IMR-90 (cell line): ENCODE measurements around the gene TMEM120A. TPM values are rescaled to one million over a fixed set of nuclear protein-coding genes. Genes with fewer than 3 reads are reported as not detected.

Source experiments
- ATAC-seq: fragments of 200-7000 bp; cut with Tn5 transposase; 2 replicates; pipeline ENCODE4 v1.9.1; 2020; ENCODE audit warnings: low read depth, mild to moderate bottlenecking, moderate library complexity
- BruUV-seq: library from RNA; stranded (reverse); fragments of 400-500 nt; replicated peaks from 2 replicates; lab custom pipeline; 2021; lab: Mats Ljungman, UMichigan
- CTCF ChIA-PET: fragments of 300-600 bp; formaldehyde crosslinking; extraction: SDS; loops from one replicate; lab custom pipeline; 2021; ENCODE audit warnings: antibody characterized with exemption; lab: Yijun Ruan, JAX
- POLR2A ChIA-PET: fragments of 300-600 bp; sonication (Branson Sonifier 250); formaldehyde crosslinking; loops from one replicate; lab custom pipeline; 2022; ENCODE audit warnings: antibody characterized with exemption; ENCODE audit not compliant: unreplicated experiment; lab: Charles Lee
- DNase-seq: peaks from one replicate; pipeline ENCODE4 v3.0.0; 2013
- H2AFZ ChIP-seq: replicated peaks from 2 replicates; pipeline ENCODE3; 2013; ENCODE audit warnings: low read length, mild to moderate bottlenecking; ENCODE audit not compliant: poor library complexity
- H2AK5ac ChIP-seq: 2 replicates; pipeline ENCODE4 v1.6.1; 2013; ENCODE audit warnings: low read depth, low read length, inconsistent platforms
- H2AK9ac ChIP-seq: replicated peaks from 2 replicates; pipeline ENCODE3; 2013; ENCODE audit warnings: mild to moderate bottlenecking, low read depth, low read length, moderate library complexity; ENCODE audit not compliant: poor library complexity
- H2BK120ac ChIP-seq: 2 replicates; pipeline ENCODE4 v1.6.1; 2013; ENCODE audit warnings: low read depth, low read length, inconsistent platforms
- H2BK15ac ChIP-seq: 3 replicates; pipeline ENCODE4 v1.6.1; 2013; ENCODE audit warnings: low read depth, low read length, inconsistent platforms
- H2BK20ac ChIP-seq: 2 replicates; pipeline ENCODE4 v1.6.1; 2013; ENCODE audit warnings: low read depth, mild to moderate bottlenecking, inconsistent platforms, low read length, moderate library complexity
- H2BK5ac ChIP-seq: 2 replicates; pipeline ENCODE4 v1.6.1; 2013; ENCODE audit warnings: mild to moderate bottlenecking, low read depth, low read length, inconsistent platforms; ENCODE audit not compliant: poor library complexity, severe bottlenecking
- H3K14ac ChIP-seq: replicated peaks from 2 replicates; pipeline ENCODE4 v1.6.1; 2013; ENCODE audit warnings: low read depth, low read length, inconsistent platforms
- H3K18ac ChIP-seq: 2 replicates; pipeline ENCODE4 v1.6.1; 2013; ENCODE audit warnings: low read depth, low read length, control low read depth
- H3K23ac ChIP-seq: 2 replicates; pipeline ENCODE4 v1.6.1; 2013; ENCODE audit warnings: low read depth, low read length, inconsistent platforms
- H3K27ac ChIP-seq: 2 replicates; pipeline ENCODE4 v1.5.1; 2013; ENCODE audit warnings: mild to moderate bottlenecking, control low read depth, low read length; ENCODE audit not compliant: insufficient read depth
- H3K27me3 ChIP-seq: 2 replicates; pipeline ENCODE4 v1.6.1; 2013; ENCODE audit warnings: low read length; ENCODE audit not compliant: control insufficient read depth, insufficient read depth
- H3K36me3 ChIP-seq: 2 replicates; pipeline ENCODE4 v1.6.1; 2013; ENCODE audit warnings: low read length, mixed read lengths; ENCODE audit not compliant: control insufficient read depth, insufficient read depth
- H3K4ac ChIP-seq: 2 replicates; pipeline ENCODE4 v1.6.1; 2013; ENCODE audit warnings: low read depth, low read length, inconsistent platforms
- H3K4me1 ChIP-seq: 2 replicates; pipeline ENCODE4 v1.6.1; 2013; ENCODE audit warnings: low read length, mixed read lengths; ENCODE audit not compliant: control insufficient read depth, insufficient read depth
- H3K4me2 ChIP-seq: 2 replicates; pipeline ENCODE4 v1.6.1; 2013; ENCODE audit warnings: low read depth, mild to moderate bottlenecking, control low read depth, low read length, moderate library complexity
- H3K4me3 ChIP-seq: 2 replicates; pipeline ENCODE4 v1.5.1; 2013; ENCODE audit warnings: low read depth, mild to moderate bottlenecking, control low read depth, low read length, moderate library complexity; ENCODE audit not compliant: insufficient read depth
- H3K56ac ChIP-seq: 2 replicates; pipeline ENCODE4 v1.6.1; 2013; ENCODE audit warnings: low read length, inconsistent platforms; ENCODE audit not compliant: insufficient read depth; ENCODE audit errors: extremely low read depth
- H3K79me1 ChIP-seq, 2 experiments: 2 replicates each; pipeline ENCODE4 v1.6.1; 2013; ENCODE audit warnings: low read length in 2 of 2, inconsistent platforms in 1 of 2, low read depth in 1 of 2
- H3K9ac ChIP-seq: 2 replicates; pipeline ENCODE4 v1.6.1; 2013; ENCODE audit warnings: low read depth, low read length, control low read depth
- H3K9me1 ChIP-seq: 2 replicates; pipeline ENCODE4 v1.6.1; 2013; ENCODE audit warnings: low read length, inconsistent platforms; ENCODE audit not compliant: insufficient read depth
- H3K9me3 ChIP-seq: 2 replicates; pipeline ENCODE4 v1.6.1; 2013; ENCODE audit warnings: low read length; ENCODE audit not compliant: control insufficient read depth, insufficient read depth
- H4K20me1 ChIP-seq: 2 replicates; pipeline ENCODE4 v1.6.1; 2013; ENCODE audit warnings: low read length, inconsistent platforms; ENCODE audit not compliant: insufficient read depth
- H4K5ac ChIP-seq: 2 replicates; pipeline ENCODE4 v1.6.1; 2013; ENCODE audit warnings: mild to moderate bottlenecking, low read depth, low read length, control low read depth
- H4K8ac ChIP-seq, 2 experiments: 2 replicates each; pipeline ENCODE4 v1.6.1; 2013; ENCODE audit warnings: low read depth in 2 of 2, low read length in 2 of 2, control low read depth in 1 of 2, inconsistent platforms in 1 of 2
- H4K91ac ChIP-seq: 2 replicates; pipeline ENCODE4 v1.6.1; 2013; ENCODE audit warnings: low read depth, low read length, inconsistent platforms; ENCODE audit not compliant: insufficient read depth
- BHLHE40 ChIP-seq: fragments of 150-350 bp; IDR thresholded peaks from 2 replicates; pipeline ENCODE4 v1.6.1; 2016; ENCODE audit warnings: mild to moderate bottlenecking, low read depth, low read length
- CEBPB ChIP-seq: IDR thresholded peaks from 2 replicates; pipeline ENCODE4 v1.6.1; 2012; ENCODE audit warnings: low read depth, low read length, improper control_type of control experiment
- CHD1 ChIP-seq: IDR thresholded peaks from 2 replicates; pipeline ENCODE4 v1.6.1; 2012; ENCODE audit warnings: low read depth, low read length, improper control_type of control experiment
- CTCF ChIP-seq: conservative IDR thresholded peaks from 2 replicates; pipeline ENCODE4 v1.5.1; 2012; ENCODE audit warnings: mild to moderate bottlenecking, low read depth, low read length, improper control_type of control experiment
- ELK1 ChIP-seq: fragments of 150-350 bp; IDR thresholded peaks from 2 replicates; pipeline ENCODE4 v1.6.1; 2016; ENCODE audit warnings: low read depth, mild to moderate bottlenecking, low read length, moderate library complexity, borderline replicate concordance
- FOS ChIP-seq: fragments of 150-350 bp; IDR thresholded peaks from 2 replicates; pipeline ENCODE4 v1.6.1; 2016; ENCODE audit warnings: low read depth, low read length
- MAFK ChIP-seq: IDR thresholded peaks from 2 replicates; pipeline ENCODE4 v1.6.1; 2012; ENCODE audit warnings: low read depth, low read length, improper control_type of control experiment
- MAZ ChIP-seq: IDR thresholded peaks from 2 replicates; pipeline ENCODE4 v1.6.1; 2012; ENCODE audit warnings: low read depth, mild to moderate bottlenecking, low read length, improper control_type of control experiment, moderate library complexity, borderline replicate concordance
- MXI1 ChIP-seq: IDR thresholded peaks from 2 replicates; pipeline ENCODE4 v1.6.1; 2012; ENCODE audit warnings: low read depth, mild to moderate bottlenecking, low read length, moderate library complexity, borderline replicate concordance
- NFE2L2 ChIP-seq: fragments of 150-350 bp; IDR thresholded peaks from 2 replicates; pipeline ENCODE4 v1.6.1; 2016; ENCODE audit warnings: low read depth, mild to moderate bottlenecking, low read length
- POLR2A ChIP-seq: IDR thresholded peaks from 2 replicates; pipeline ENCODE4 v1.6.1; 2012; ENCODE audit warnings: mild to moderate bottlenecking, low read depth, low read length
- RAD21 ChIP-seq: IDR thresholded peaks from 2 replicates; pipeline ENCODE4 v1.6.1; 2012; ENCODE audit warnings: low read length, improper control_type of control experiment
- RCOR1 ChIP-seq: IDR thresholded peaks from 2 replicates; pipeline ENCODE4 v1.6.1; 2012; ENCODE audit warnings: mild to moderate bottlenecking, low read length, improper control_type of control experiment; ENCODE audit not compliant: insufficient replicate concordance
- RFX5 ChIP-seq: IDR thresholded peaks from 2 replicates; pipeline ENCODE4 v1.8.0; 2012; ENCODE audit warnings: low read depth, mild to moderate bottlenecking, low read length, moderate library complexity
- SMC3 ChIP-seq: fragments of 150-350 bp; IDR thresholded peaks from 2 replicates; pipeline ENCODE4 v1.6.1; 2016; ENCODE audit warnings: low read depth, mild to moderate bottlenecking, antibody characterized with exemption, low read length, moderate library complexity
- USF2 ChIP-seq: fragments of 150-350 bp; IDR thresholded peaks from 2 replicates; pipeline ENCODE4 v1.6.1; 2017; ENCODE audit warnings: mild to moderate bottlenecking, antibody characterized with exemption, low read length, low read depth
- WGBS, 2 experiments: methylation state at CpG; one replicate each; pipeline versions ENCODE4 v1.1.5 to v1.1.7; 2013; ENCODE audit warnings: missing lambda C conversion rate in 2 of 2; ENCODE audit not compliant: insufficient read length in 1 of 2; ENCODE audit errors: extremely low coverage in 2 of 2; 5-methylcytosine and 5-hydroxymethylcytosine counted together
- dilution Hi-C: fragments of 300-500 bp; cut with HindIII; formaldehyde crosslinking; loops from one replicate; pipeline ENCODE4 v1.14.3; 2018; ENCODE audit warnings: low sequenced_read_pairs; ENCODE audit not compliant: unreplicated experiment
- in situ Hi-C: fragments of 300-500 bp; cut with MboI; formaldehyde crosslinking; loops from 3 replicates; pipeline ENCODE4 v1.14.3; 2019; ENCODE audit warnings: low sequenced_read_pairs, inconsistent platforms, mixed read lengths
- intact Hi-C: fragments of 100-400 bp; cut with micrococcal nuclease; formaldehyde crosslinking; loops from 2 replicates; pipeline ENCODE4 v1.10.0; 2022
- polyA plus RNA-seq, 3 experiments: library from polyadenylated mRNA; depleted of rRNA; stranded (reverse); fragments of >200 nt; gene quantifications; 2 replicates each; pipeline ENCODE4 v1.2.3, GENCODE V29; 2012; ENCODE audit warnings: low replicate concordance in 1 of 3
- total RNA-seq: library from RNA; depleted of rRNA; stranded (reverse); fragments of >200 nt; gene quantifications from 2 replicates; pipeline ENCODE4 v1.2.3, GENCODE V29; 2012

TMEM120A gene
- total and polyA plus RNA-seq, 2 of the 4 experiments (the other 2 are of a cell fraction), result 32.1 to 39.3 TPM

DNA sequence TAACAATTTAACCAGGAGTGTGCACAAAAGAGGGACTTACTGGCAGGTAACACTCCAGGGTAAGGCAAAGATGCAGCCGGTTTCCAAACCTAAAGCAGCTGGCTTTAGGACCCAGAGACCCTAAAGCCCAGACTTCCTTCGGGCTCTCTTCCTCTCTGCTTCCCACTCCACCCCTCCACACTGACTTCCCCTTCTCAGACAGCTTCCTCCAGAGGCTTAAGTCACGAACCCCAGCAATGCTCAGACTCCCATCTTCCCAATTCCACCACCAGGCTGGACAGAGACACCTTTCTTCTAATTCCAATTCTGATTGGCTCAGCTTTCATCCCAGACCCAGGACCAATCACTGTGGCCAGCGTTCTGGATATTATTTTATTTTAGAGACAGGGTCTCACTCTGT, 28.6 kb upstream of the TMEM120A start:
- dilution Hi-C loops, result no loop called here
- H4K91ac ChIP-seq, result no peak overlapping the region
- H3K56ac ChIP-seq, result no peak overlapping the region
- no peaks in the 10 kb centered on the region for H3K79me1 ChIP-seq
- no peaks in the 10 kb centered on the region for H3K9me3 ChIP-seq
- H3K18ac ChIP-seq, result no peak overlapping the region
- no peak overlapping the region for H3K4ac ChIP-seq
- no TSS peak for BruUV-seq
- H3K9ac ChIP-seq, result no peak overlapping the region
- H3K4me1 ChIP-seq, result no peaks in the 10 kb centered on the region
- H4K5ac ChIP-seq, result no peak overlapping the region
- no peak overlapping the region for H2BK20ac ChIP-seq
- no peak overlapping the region for H4K8ac ChIP-seq
- no peak overlapping the region for H3K4me3 ChIP-seq
- H4K20me1 ChIP-seq, result 0 out of 2 replicates have a peak, but pooled peaks cover 4% of the 10 kb centered on the region
- no peaks in the 10 kb centered on the region for H3K27me3 ChIP-seq
- 14% methylated on average over 2 of the region's 4 CpGs; no CpG with 5 or more reads in 1 of the 2 experiments for WGBS, 2 experiments
- ChIA-PET CTCF (interaction anchor here (0.6 kb wide), 1 partner anchor 461 kb away, joined by 5 read pairs; no protein-coding TSS in a partner anchor), POLR2A (no interaction called here)
- no peak for ATAC-seq
- H3K36me3 ChIP-seq, result peaks cover 19% of the 10 kb centered on the region
- in situ Hi-C loops, result no loop called here
- no peak for DNase-seq
- H2AK5ac ChIP-seq, result no peak overlapping the region
- H3K4me2 ChIP-seq, result no peak overlapping the region
- intact Hi-C loops, result no loop called here
- no peaks in the 10 kb centered on the region for H3K9me1 ChIP-seq
- TF ChIP-seq MXI1, result no peak
- no peak for TF ChIP-seq FOS
- TF ChIP-seq CHD1, result no peak
- no peak for TF ChIP-seq RFX5
- no peak for TF ChIP-seq CEBPB
- TF ChIP-seq MAZ, result no peak
- no peak for TF ChIP-seq USF2
- TF ChIP-seq ELK1, result no peak
- no peak for TF ChIP-seq RCOR1
- TF ChIP-seq NFE2L2, result no peak
- no peak for TF ChIP-seq CTCF
- TF ChIP-seq SMC3, result no peak
- TF ChIP-seq POLR2A, result no peak
- no peak for TF ChIP-seq MAFK
- TF ChIP-seq RAD21, result no peak
- TF ChIP-seq BHLHE40, result no peak
- no peak overlapping the region for H2AK9ac ChIP-seq
- no peak overlapping the region for H2BK5ac ChIP-seq
- no peak overlapping the region for H2BK120ac ChIP-seq
- H2AFZ ChIP-seq, result no peak overlapping the region
- no peak overlapping the region for H3K27ac ChIP-seq
- no peak overlapping the region for H3K23ac ChIP-seq
- no peak overlapping the region for H3K14ac ChIP-seq
- H2BK15ac ChIP-seq, result no peak overlapping the region
